SK-N-SH (cell line): ENCODE data around the gene RFX3. TPM values are rescaled to one million over a fixed set of nuclear protein-coding genes. Genes with fewer than 3 reads are reported as not detected.
A peak's percentile ranks its signal among the peaks of the same experiment; 100 is the strongest.

Experiments
- CTCF ChIA-PET: fragments of 300-600, 350-600 bp; formaldehyde crosslinking; extraction: SDS; loops from one replicate; lab custom pipeline; 2021; lab: Yijun Ruan, JAX
- POLR2A ChIA-PET: fragments of 350-600 bp; sonication (Branson Sonifier 250); formaldehyde crosslinking; extraction: SDS; loops from one replicate; lab custom pipeline; 2020; ENCODE audit warnings: antibody characterized with exemption, inconsistent platforms; lab: Yijun Ruan, JAX
- DNase-seq: peaks from one replicate; pipeline ENCODE4 v3.0.0; 2012
- H2AFZ ChIP-seq: fragments of 200-600 bp; sonication (generic); 2 replicates; pipeline ENCODE4 v1.8.1; 2016; ENCODE audit warnings: antibody characterized with exemption, mild to moderate bottlenecking, low read depth
- H3F3A ChIP-seq: fragments of 200-600 bp; sonication (generic); replicated peaks from 2 replicates; pipeline ENCODE3; 2016; ENCODE audit warnings: antibody characterized with exemption, mild to moderate bottlenecking; ENCODE audit not compliant: insufficient read depth
- H3K27ac ChIP-seq, 2 experiments: fragments of 200-500 bp in 1 of 2; fragments of 200-600 bp in 1 of 2; sonication (Bioruptor generic) in 1 of 2; sonication (generic), shearing (Covaris generic) in 1 of 2; 2 replicates each; pipeline versions ENCODE4 v1.5.1 to v1.6.1; 2014 to 2016; ENCODE audit warnings: low read depth in 2 of 2, inconsistent platforms in 1 of 2, low read length in 1 of 2, mild to moderate bottlenecking in 1 of 2, mixed read lengths in 1 of 2
- H3K27me3 ChIP-seq: fragments of 200-600 bp; sonication (generic), shearing (Covaris generic); 2 replicates; pipeline ENCODE4 v1.6.1; 2016; ENCODE audit warnings: mixed run types; ENCODE audit not compliant: insufficient read depth
- H3K36me3 ChIP-seq, 2 experiments: fragments of 200-500 bp in 1 of 2; fragments of 200-600 bp in 1 of 2; sonication (Bioruptor generic) in 1 of 2; sonication (generic) in 1 of 2; replicated peaks in 1 of 2; 2 replicates each; pipeline versions ENCODE3 to v1.5.1; 2014 to 2016; ENCODE audit warnings: low read length in 1 of 2, mild to moderate bottlenecking in 1 of 2; ENCODE audit not compliant: insufficient read depth in 2 of 2, control insufficient read depth in 1 of 2
- H3K4me1 ChIP-seq, 2 experiments: fragments of 200-500 bp in 1 of 2; fragments of 200-600 bp in 1 of 2; sonication (Bioruptor generic) in 1 of 2; sonication (generic), shearing (Covaris generic) in 1 of 2; 2 replicates each; pipeline versions ENCODE4 v1.5.1 to v1.6.1; 2014 to 2016; ENCODE audit warnings: low read depth in 1 of 2, low read length in 1 of 2, mixed run types in 1 of 2; ENCODE audit not compliant: insufficient read depth in 2 of 2, control insufficient read depth in 1 of 2
- H3K4me2 ChIP-seq: fragments of 200-600 bp; sonication (generic), shearing (Covaris generic); 2 replicates; pipeline ENCODE4 v1.6.1; 2017; ENCODE audit warnings: mixed run types
- H3K4me3 ChIP-seq, 2 experiments: fragments of 200-500 bp in 1 of 2; fragments of 200-600 bp in 1 of 2; sonication (Bioruptor generic) in 1 of 2; sonication (generic), shearing (Covaris generic) in 1 of 2; 2 replicates each; pipeline versions ENCODE4 v1.5.1 to v1.8.1; 2014 to 2016; ENCODE audit warnings: low read depth in 2 of 2, inconsistent platforms in 1 of 2, low read length in 1 of 2, mild to moderate bottlenecking in 1 of 2, mixed read lengths in 1 of 2, moderate library complexity in 1 of 2
- H3K79me2 ChIP-seq: fragments of 200-600 bp; sonication (generic); 2 replicates; pipeline ENCODE4 v1.8.1; 2017; ENCODE audit warnings: mild to moderate bottlenecking; ENCODE audit not compliant: insufficient read depth
- H3K9ac ChIP-seq: fragments of 200-600 bp; sonication (generic); 2 replicates; pipeline ENCODE4 v1.6.1; 2017; ENCODE audit warnings: mixed run types
- H3K9me2 ChIP-seq: fragments of 200-600 bp; sonication (generic); 2 replicates; pipeline ENCODE4 v1.6.1; 2017; ENCODE audit warnings: mixed run types
- H3K9me3 ChIP-seq: fragments of 200-600 bp; sonication (generic); 2 replicates; pipeline ENCODE4 v1.6.1; 2017; ENCODE audit warnings: mixed run types, mild to moderate bottlenecking, moderate library complexity
- H4K20me1 ChIP-seq: fragments of 200-600 bp; sonication (generic); 2 replicates; pipeline ENCODE4 v1.6.1; 2017; ENCODE audit warnings: mild to moderate bottlenecking, mixed run types; ENCODE audit not compliant: insufficient read depth
- ELF1 ChIP-seq: IDR thresholded peaks from 2 replicates; pipeline ENCODE4 v1.4.0; 2012
- EZH2phosphoT487 ChIP-seq: fragments of 200-600 bp; sonication (generic); IDR thresholded peaks from 2 replicates; pipeline ENCODE4 v1.6.1; 2017; ENCODE audit warnings: low read depth, mixed run types, mild to moderate bottlenecking, antibody characterized with exemption, moderate library complexity, borderline replicate concordance
- FOSL2 ChIP-seq: IDR thresholded peaks from 2 replicates; pipeline ENCODE4 v1.4.0; 2012; ENCODE audit warnings: low read depth, mild to moderate bottlenecking, moderate library complexity, borderline replicate concordance
- FOXM1 ChIP-seq: IDR thresholded peaks from 2 replicates; pipeline ENCODE4 v1.4.0; 2012; ENCODE audit warnings: low read depth, mild to moderate bottlenecking
- JUND ChIP-seq: IDR thresholded peaks from 2 replicates; pipeline ENCODE4 v1.4.0; 2012
- MEF2A ChIP-seq: IDR thresholded peaks from 2 replicates; pipeline ENCODE4 v1.4.0; 2012; ENCODE audit warnings: low read depth, borderline replicate concordance
- MXI1 ChIP-seq: IDR thresholded peaks from 2 replicates; pipeline ENCODE4 v1.6.1; 2012; ENCODE audit warnings: mild to moderate bottlenecking, low read depth, low read length, improper control_type of control experiment
- NFIC ChIP-seq: IDR thresholded peaks from 2 replicates; pipeline ENCODE4 v1.4.0; 2012; ENCODE audit warnings: borderline replicate concordance
- NRF1 ChIP-seq: IDR thresholded peaks from 2 replicates; pipeline ENCODE4 v1.6.1; 2012; ENCODE audit warnings: low read depth, mild to moderate bottlenecking, low read length
- RCOR1 ChIP-seq: fragments of 150-350 bp; IDR thresholded peaks from 2 replicates; pipeline ENCODE4 v1.6.1; 2017; ENCODE audit warnings: antibody characterized with exemption, low read length
- RFX5 ChIP-seq: IDR thresholded peaks from 2 replicates; pipeline ENCODE4 v1.6.1; 2012; ENCODE audit warnings: mild to moderate bottlenecking, improper control_type of control experiment, low read length
- RXRA ChIP-seq: IDR thresholded peaks from 2 replicates; pipeline ENCODE4 v1.4.0; 2012; ENCODE audit warnings: low read depth, mild to moderate bottlenecking, borderline replicate concordance
- SIN3A ChIP-seq: IDR thresholded peaks from 2 replicates; pipeline ENCODE4 v1.6.1; 2012; ENCODE audit warnings: low read depth, mild to moderate bottlenecking, low read length, moderate library complexity, borderline replicate concordance
- TAF1 ChIP-seq: IDR thresholded peaks from 2 replicates; pipeline ENCODE4 v1.6.1; 2012; ENCODE audit warnings: low read depth, mild to moderate bottlenecking, low read length, moderate library complexity, borderline replicate concordance
- TEAD4 ChIP-seq: IDR thresholded peaks from 2 replicates; pipeline ENCODE4 v1.4.0; 2012; ENCODE audit warnings: mild to moderate bottlenecking, borderline replicate concordance; ENCODE audit not compliant: insufficient read depth
- USF1 ChIP-seq: IDR thresholded peaks from 2 replicates; pipeline ENCODE4 v1.4.0; 2012; ENCODE audit warnings: low read depth, borderline replicate concordance
- USF2 ChIP-seq: fragments of 150-350 bp; IDR thresholded peaks from 2 replicates; pipeline ENCODE4 v1.6.1; 2017; ENCODE audit warnings: antibody characterized with exemption, low read length, low read depth, borderline replicate concordance
- WGBS: methylation state at CpG from one replicate; pipeline ENCODE4 v1.1.6; 2017; ENCODE audit warnings: low lambda C conversion rate; 5-methylcytosine and 5-hydroxymethylcytosine counted together
- polyA plus RNA-seq, 3 experiments: library from polyadenylated mRNA; depleted of rRNA; stranded (reverse); fragments of >200 nt; gene quantifications; 2 replicates each; pipeline ENCODE4 v1.2.3, GENCODE V29; 2012
- TF ChIP-seq, protein P1 (sequence below): IDR thresholded peaks from 2 replicates; pipeline ENCODE4 v1.6.1; 2012; ENCODE audit warnings: mild to moderate bottlenecking, low read depth, low read length, moderate library complexity

Gene RFX3
- polyA plus RNA-seq, 1 of the 3 experiments (the other 2 are of a cell fraction), result 1.7 TPM

DNA sequence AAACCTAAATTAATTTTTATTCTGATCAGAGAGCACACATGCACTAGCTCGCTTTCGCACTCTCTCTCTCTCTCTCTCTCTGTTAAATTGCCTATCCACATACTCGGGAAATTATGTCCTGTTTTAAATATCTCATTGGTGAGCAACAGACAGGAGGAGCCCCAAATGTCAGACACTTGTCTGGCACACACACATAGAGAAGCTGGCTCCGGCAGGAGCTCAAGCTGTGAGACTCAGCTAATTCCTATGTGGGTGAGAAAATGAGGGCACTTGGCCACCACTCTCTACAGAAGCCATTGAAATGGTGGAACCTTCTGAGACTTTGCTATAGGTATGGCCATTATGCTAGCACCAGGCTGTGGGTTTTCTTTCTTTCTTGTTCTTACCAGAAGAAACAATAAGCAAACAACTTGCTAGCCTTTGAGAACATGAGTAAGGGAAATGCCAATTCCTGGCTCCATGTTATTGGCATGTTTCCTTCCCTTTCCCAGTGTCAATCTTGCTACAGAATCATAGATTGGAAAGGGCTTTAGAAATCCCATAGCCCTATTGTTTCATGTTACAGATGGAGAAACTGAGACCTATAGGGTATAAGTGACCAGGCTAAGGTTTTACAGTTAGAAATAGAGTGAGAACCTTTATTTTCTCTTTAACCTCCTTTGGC lies 9.0 kb downstream of the RFX3 start (continued):
- TF ChIP-seq TAF1 (no peak), MEF2A (no peak)

DNA sequence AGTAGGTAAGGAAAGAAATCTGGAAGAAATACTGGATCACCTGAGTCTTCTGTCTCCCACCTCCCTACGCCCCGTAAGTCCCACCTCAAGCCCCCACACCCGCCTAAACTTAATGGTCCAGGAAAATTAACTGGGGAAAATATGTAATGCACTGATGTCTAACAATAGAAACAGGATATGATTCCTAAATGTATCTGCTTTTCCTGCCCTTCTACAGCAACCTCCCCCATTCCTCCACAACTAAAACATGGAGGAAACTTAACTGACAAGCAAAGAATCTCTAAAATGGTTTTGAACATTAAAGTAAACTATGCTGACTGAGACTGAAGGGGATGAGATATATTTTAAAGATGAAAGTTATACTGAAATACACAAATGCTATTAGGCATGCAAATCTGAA lies 10.4 kb downstream of the RFX3 start:
- H4K20me1 ChIP-seq, result no peaks in the 10 kb centered on the region
- no peaks in the 10 kb centered on the region for H3K9me2 ChIP-seq
- no peaks in the 10 kb centered on the region for H3K27me3 ChIP-seq
- no peak overlapping the region for H3K27ac ChIP-seq
- peak overlapping the region; percentile 61; the same call in 1 of the 2 replicates for H2AFZ ChIP-seq
- 0 out of 2 replicates have a peak overlapping the region, but pooled peaks have one; percentile 16 for H3K4me2 ChIP-seq
- TF ChIP-seq NRF1 (no peak), NFIC (no peak), TEAD4 (no peak), RCOR1 (no peak), MEF2A (no peak), MXI1 (no peak), USF1 (no peak), FOSL2 (no peak), ELF1 (no peak), EZH2phosphoT487 (no peak), TAF1 (no peak), RXRA (no peak), USF2 (no peak), RFX5 (no peak), FOXM1 (no peak), SIN3A (no peak), JUND (no peak)
- TF ChIP-seq, protein P1, sequence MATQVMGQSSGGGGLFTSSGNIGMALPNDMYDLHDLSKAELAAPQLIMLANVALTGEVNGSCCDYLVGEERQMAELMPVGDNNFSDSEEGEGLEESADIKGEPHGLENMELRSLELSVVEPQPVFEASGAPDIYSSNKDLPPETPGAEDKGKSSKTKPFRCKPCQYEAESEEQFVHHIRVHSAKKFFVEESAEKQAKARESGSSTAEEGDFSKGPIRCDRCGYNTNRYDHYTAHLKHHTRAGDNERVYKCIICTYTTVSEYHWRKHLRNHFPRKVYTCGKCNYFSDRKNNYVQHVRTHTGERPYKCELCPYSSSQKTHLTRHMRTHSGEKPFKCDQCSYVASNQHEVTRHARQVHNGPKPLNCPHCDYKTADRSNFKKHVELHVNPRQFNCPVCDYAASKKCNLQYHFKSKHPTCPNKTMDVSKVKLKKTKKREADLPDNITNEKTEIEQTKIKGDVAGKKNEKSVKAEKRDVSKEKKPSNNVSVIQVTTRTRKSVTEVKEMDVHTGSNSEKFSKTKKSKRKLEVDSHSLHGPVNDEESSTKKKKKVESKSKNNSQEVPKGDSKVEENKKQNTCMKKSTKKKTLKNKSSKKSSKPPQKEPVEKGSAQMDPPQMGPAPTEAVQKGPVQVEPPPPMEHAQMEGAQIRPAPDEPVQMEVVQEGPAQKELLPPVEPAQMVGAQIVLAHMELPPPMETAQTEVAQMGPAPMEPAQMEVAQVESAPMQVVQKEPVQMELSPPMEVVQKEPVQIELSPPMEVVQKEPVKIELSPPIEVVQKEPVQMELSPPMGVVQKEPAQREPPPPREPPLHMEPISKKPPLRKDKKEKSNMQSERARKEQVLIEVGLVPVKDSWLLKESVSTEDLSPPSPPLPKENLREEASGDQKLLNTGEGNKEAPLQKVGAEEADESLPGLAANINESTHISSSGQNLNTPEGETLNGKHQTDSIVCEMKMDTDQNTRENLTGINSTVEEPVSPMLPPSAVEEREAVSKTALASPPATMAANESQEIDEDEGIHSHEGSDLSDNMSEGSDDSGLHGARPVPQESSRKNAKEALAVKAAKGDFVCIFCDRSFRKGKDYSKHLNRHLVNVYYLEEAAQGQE, result no peak
- TF ChIP-seq, all 33 proteins: peak for 0
- H3K4me1 ChIP-seq, result peaks cover 2 to 19% of the 10 kb centered on the region in 2 experiments; a peak in 2 of 4 replicates
- H3K36me3 ChIP-seq, result no peaks in the 10 kb centered on the region
- H3K79me2 ChIP-seq, result peaks cover 10% of the 10 kb centered on the region
- DNase-seq, result no peak
- H3K9ac ChIP-seq, result no peak overlapping the region
- WGBS, result 96% methylated on average over 3 of the region's 3 CpGs
- CTCF ChIA-PET, result interaction anchor here (1.0 kb wide), 1 partner anchor 11 kb away, joined by 3 read pairs; the partner anchor contains the start of gene RFX3
- POLR2A ChIA-PET, result no interaction called here
- no peaks in the 10 kb centered on the region for H3K9me3 ChIP-seq
- H3F3A ChIP-seq, result no peaks in the 10 kb centered on the region
- no peak overlapping the region for H3K4me3 ChIP-seq
